Measurements from ENCODE around the gene CYBC1. TPM values are rescaled to one million over a fixed set of nuclear protein-coding genes. Genes with fewer than 3 reads are reported as not detected.
A peak's percentile ranks its signal among the peaks of the same experiment; 100 is the strongest.

CYBC1 gene
- total and polyA plus RNA-seq, 9 of the 15 experiments (the other 6 are each of a cell fraction or from before 2014, with no cell fraction given), result 1.3 to 71.8 (median 49.9) TPM

GRCh38 chr17:82450357-82451106, at the start of gene CYBC1 (continued):
- TF ChIP-seq NBN (IDR thresholded peaks at IDR 0.05; ENCODE audit: low read depth) (no peak), NRF1 (conservative IDR thresholded peaks at IDR 0.05 in 1 of 2, IDR thresholded peaks at IDR 0.05 in 1 of 2) (peak; percentile 74 to 77), ZNF23 (CRISPR knock-in tag; IDR thresholded peaks at IDR 0.05) (no peak), SAFB (IDR thresholded peaks at IDR 0.05; ENCODE audit: borderline replicate concordance, low read depth, low read length) (peak; percentile 49; the same call in 1 of the 2 replicates), LCOR (CRISPR knock-in tag; IDR thresholded peaks at IDR 0.05) (no peak), ZHX1 (conservative IDR thresholded peaks at IDR 0.05; ENCODE audit: low read length) (no peak), CHD2 (IDR thresholded peaks at IDR 0.05; ENCODE audit: low read depth, low read length) (0 out of 2 replicates have a peak, but pooled peaks have one; percentile 8), U2AF2 (optimal IDR thresholded peaks at IDR 0.05; ENCODE audit: low read depth, low read length) (no peak), ELK1 (CRISPR knock-in tag; IDR thresholded peaks at IDR 0.05) (no peak), EP400 (IDR thresholded peaks at IDR 0.05) (peak; percentile 37; the same call in 1 of the 2 replicates), ZNF316 (IDR thresholded peaks at IDR 0.05) (no peak), PCBP1 (IDR thresholded peaks at IDR 0.05; ENCODE audit: low read depth, low read length, poor library complexity, severe bottlenecking) (peak; percentile 92), ZNF592 (IDR thresholded peaks at IDR 0.05) (0 out of 2 replicates have a peak, but pooled peaks have one; percentile 16), ARNT (IDR thresholded peaks at IDR 0.05) (0 out of 4 replicates have a peak, but pooled peaks of 1 of the 2 experiments have one; percentile 20), NONO (IDR thresholded peaks at IDR 0.05; ENCODE audit: low read depth in 2 of 2, low read length in 1 of 2) (peak in 1 of 2 experiments; percentile 87; a peak in 3 of 4 replicates), CSDE1 (IDR thresholded peaks at IDR 0.05) (no peak)

Measured in K562 (cell line).